ENCODE data around the gene PRR15.

PRR15 gene

GRCh38 chr7:29564496-29565223 is 1.0 kb downstream of the PRR15 start:
- peak; percentile 79 for ATAC-seq

GRCh38 chr7:29565224-29565630 is 1.6 kb downstream of the PRR15 start:
- TF ChIP-seq TCF4 (CRISPR knock-in tag; IDR thresholded peaks at IDR 0.05; ENCODE audit: borderline replicate concordance) = no peak
- ATAC-seq = peak; percentile 18

More at GRCh38 chr7:29564496-29565223, 1.0 kb downstream of the PRR15 start:
- TF ChIP-seq PATZ1 (CRISPR knock-in tag; IDR thresholded peaks at IDR 0.05; ENCODE audit: borderline replicate concordance) (0 out of 2 replicates have a peak, but pooled peaks have one; percentile 24), POU6F1 (CRISPR knock-in tag; IDR thresholded peaks at IDR 0.05; ENCODE audit: borderline replicate concordance, low read depth) (no peak)

GRCh38 chr7:29565634-29565981 is 2.0 kb downstream of the PRR15 start:
- no peak for TF ChIP-seq PATZ1 (CRISPR knock-in tag; IDR thresholded peaks at IDR 0.05; ENCODE audit: borderline replicate concordance)
- no peak for TF ChIP-seq CREB5 (CRISPR knock-in tag; IDR thresholded peaks at IDR 0.05; ENCODE audit: low read depth)
- no peak for TF ChIP-seq ZFP3 (CRISPR knock-in tag; IDR thresholded peaks at IDR 0.05)
- no peak for TF ChIP-seq TOX (CRISPR knock-in tag; IDR thresholded peaks at IDR 0.05; ENCODE audit: borderline replicate concordance)
- TF ChIP-seq CSDC2 (CRISPR knock-in tag; IDR thresholded peaks at IDR 0.05) = no peak
- no peak for TF ChIP-seq ZNF8 (CRISPR knock-in tag; IDR thresholded peaks at IDR 0.05)
- no peak for TF ChIP-seq ISL1 (CRISPR knock-in tag; IDR thresholded peaks at IDR 0.05)
- no peak for TF ChIP-seq PPARA (CRISPR knock-in tag; IDR thresholded peaks at IDR 0.05; ENCODE audit: borderline replicate concordance)
- TF ChIP-seq OSR1 (CRISPR knock-in tag; IDR thresholded peaks at IDR 0.05) = no peak
- TF ChIP-seq ARNTL (CRISPR knock-in tag; IDR thresholded peaks at IDR 0.05; ENCODE audit: borderline replicate concordance, low read depth) = no peak
- no peak for TF ChIP-seq BACH2 (CRISPR knock-in tag; IDR thresholded peaks at IDR 0.05; ENCODE audit: borderline replicate concordance)
- no peak for TF ChIP-seq CSRNP3 (CRISPR knock-in tag; IDR thresholded peaks at IDR 0.05)
- TF ChIP-seq ZC3H10 (CRISPR knock-in tag; IDR thresholded peaks at IDR 0.05) = no peak
- TF ChIP-seq ZNF565 (CRISPR knock-in tag; conservative IDR thresholded peaks at IDR 0.05; ENCODE audit: low read depth) = no peak
- no peak for ATAC-seq

- TF ChIP-seq OSR1 (CRISPR knock-in tag; IDR thresholded peaks at IDR 0.05) (no peak), TCF4 (CRISPR knock-in tag; IDR thresholded peaks at IDR 0.05; ENCODE audit: borderline replicate concordance) (no peak), CSDC2 (CRISPR knock-in tag; IDR thresholded peaks at IDR 0.05) (no peak), ZNF565 (CRISPR knock-in tag; conservative IDR thresholded peaks at IDR 0.05; ENCODE audit: low read depth) (no peak), ZC3H10 (CRISPR knock-in tag; IDR thresholded peaks at IDR 0.05) (no peak), TOX (CRISPR knock-in tag; IDR thresholded peaks at IDR 0.05; ENCODE audit: borderline replicate concordance) (no peak), SNAI2 (CRISPR knock-in tag; IDR thresholded peaks at IDR 0.05) (no peak), ZNF70 (CRISPR knock-in tag; IDR thresholded peaks at IDR 0.05) (no peak), ISL1 (CRISPR knock-in tag; IDR thresholded peaks at IDR 0.05) (no peak), GLIS3 (CRISPR knock-in tag; IDR thresholded peaks at IDR 0.05) (no peak)
- ATAC-seq = peak; percentile 2
Observed at GRCh38 chr7:29565982-29566746, 2.5 kb downstream of the PRR15 start.

Data from SK-N-SH treated with all-trans-retinoic acid at 6 μM for 48 hours (cell line).